ENCODE data around the gene SPOPL. TPM values are rescaled to one million over a fixed set of nuclear protein-coding genes. Genes with fewer than 3 reads are reported as not detected.

SPOPL gene
- total RNA-seq, 4 donors from 2014 or later, result 18.8 to 28.1 (median 21.9) TPM

GRCh38 chr2:138564586-138565229 is 63.1 kb downstream of the SPOPL start:
- TF ChIP-seq CTCF (IDR thresholded peaks at IDR 0.05) (no peak), POLR2A (IDR thresholded peaks at IDR 0.05) (no peak)
- Histone ChIP-seq H3K9me3 (no peaks in the 10 kb centered on the region), H3K36me3 (peaks cover 0 to 26% (median 0%) of the 10 kb centered on the region in 3 donors), H3K4me1 (no peaks in the 10 kb centered on the region), H3K27me3 (no peaks in the 10 kb centered on the region), H3K4me3 (no peak overlapping the region), H3K27ac (no peak overlapping the region)
- no peak for DNase-seq

- DNase-seq, result no peak
- no peak for TF ChIP-seq CTCF (IDR thresholded peaks at IDR 0.05)
- no peak for TF ChIP-seq POLR2A (IDR thresholded peaks at IDR 0.05)
- Histone ChIP-seq H3K27me3 (no peaks in the 10 kb centered on the region), H3K4me1 (no peaks in the 10 kb centered on the region), H3K36me3 (peaks cover 0 to 26% (median 0%) of the 10 kb centered on the region in 3 donors), H3K4me3 (no peak overlapping the region), H3K9me3 (no peaks in the 10 kb centered on the region), H3K27ac (no peak overlapping the region)
These were observed 63.6 kb downstream of the SPOPL start for GRCh38 chr2:138565230-138565598.

- no peak for TF ChIP-seq POLR2A (IDR thresholded peaks at IDR 0.05)
- no peak for TF ChIP-seq CTCF (IDR thresholded peaks at IDR 0.05)
- no peak overlapping the region for H3K4me3 ChIP-seq
- peaks cover 0 to 16% (median 0%) of the 10 kb centered on the region in 3 donors for H3K36me3 ChIP-seq
- no peak for DNase-seq
- H3K4me1 ChIP-seq, result no peaks in the 10 kb centered on the region
- H3K27me3 ChIP-seq, result no peaks in the 10 kb centered on the region
- H3K27ac ChIP-seq, result no peak overlapping the region
- H3K9me3 ChIP-seq, result no peaks in the 10 kb centered on the region
These were observed 70.7 kb downstream of the SPOPL start for GRCh38 chr2:138572318-138572717.

GRCh38 chr2:138577066-138577465 is 75.5 kb downstream of the SPOPL start:
- peaks cover 0 to 12% (median 0%) of the 10 kb centered on the region in 3 donors for H3K36me3 ChIP-seq
- H3K27me3 ChIP-seq, result no peaks in the 10 kb centered on the region
- TF ChIP-seq CTCF (IDR thresholded peaks at IDR 0.05), result no peak
- no peak for TF ChIP-seq POLR2A (IDR thresholded peaks at IDR 0.05)
- H3K9me3 ChIP-seq, result peaks cover 0 to 4% (median 0%) of the 10 kb centered on the region in 4 donors
- no peaks in the 10 kb centered on the region for H3K4me1 ChIP-seq
- H3K27ac ChIP-seq, result no peak overlapping the region
- no peak overlapping the region for H3K4me3 ChIP-seq
- no peak for DNase-seq

- Histone ChIP-seq H3K4me3 (no peak overlapping the region), H3K27ac (no peak overlapping the region), H3K36me3 (peaks cover 0 to 7% (median 0%) of the 10 kb centered on the region in 3 donors), H3K9me3 (peaks cover 0 to 4% (median 0%) of the 10 kb centered on the region in 4 donors), H3K4me1 (no peaks in the 10 kb centered on the region), H3K27me3 (no peaks in the 10 kb centered on the region)
- TF ChIP-seq CTCF (IDR thresholded peaks at IDR 0.05) (no peak), POLR2A (IDR thresholded peaks at IDR 0.05) (no peak)
- DNase-seq, result no peak
These were observed 78.0 kb downstream of the SPOPL start for GRCh38 chr2:138579556-138579955.

Measured in Peyer's patch (tissue), 4 donors.